Thoracic aorta (tissue), 2 donors: ENCODE data around the gene ITPR2. TPM values are rescaled to one million over a fixed set of nuclear protein-coding genes. Genes with fewer than 3 reads are reported as not detected.

Experiments used
- ATAC-seq: fragments of 150-250 bp; one replicate; pipeline ENCODE4 v1.8.0; 2017; ENCODE audit warnings: low read depth; ENCODE audit not compliant: insufficient number of reproducible peaks, low FRiP score
- DNase-seq: peaks from one replicate; pipeline ENCODE4 v3.0.0-alpha.2; 2020; ENCODE audit warnings: low spot score
- H3K27ac ChIP-seq, 2 donors: fragments of 200-600 bp; sonication (generic); 1 replicate in 1 of 2; 2 replicates in 1 of 2; pipeline ENCODE4 v1.5.1; 2016; ENCODE audit warnings: mild to moderate bottlenecking in 2 of 2, moderate library complexity in 2 of 2
- H3K27me3 ChIP-seq: fragments of 200-600 bp; sonication (generic); replicated peaks from 2 replicates; pipeline ENCODE4 v1.6.0; 2016; ENCODE audit warnings: mild to moderate bottlenecking; ENCODE audit not compliant: insufficient read depth
- H3K36me3 ChIP-seq: fragments of 200-600 bp; sonication (generic); one replicate; pipeline ENCODE4 v1.5.1; 2016
- H3K4me1 ChIP-seq, 2 donors: fragments of 200-600 bp; sonication (generic); 1 replicate in 1 of 2; 2 replicates in 1 of 2; pipeline versions ENCODE4 v1.5.1 to v1.6.0; 2016; ENCODE audit warnings: low read depth in 2 of 2, mild to moderate bottlenecking in 1 of 2; ENCODE audit not compliant: control insufficient read depth in 1 of 2
- H3K4me3 ChIP-seq: fragments of 200-600 bp; sonication (generic); 2 replicates; pipeline ENCODE4 v1.5.1; 2016; ENCODE audit warnings: mild to moderate bottlenecking
- H3K9me3 ChIP-seq: fragments of 200-600 bp; sonication (generic); 2 replicates; pipeline ENCODE4 v1.5.1; 2016
- CTCF ChIP-seq: fragments of 200-600 bp; sonication (generic); IDR thresholded peaks from one replicate; pipeline ENCODE4 v1.5.1; 2019; ENCODE audit warnings: antibody characterized with exemption
- total RNA-seq, 2 donors: library from RNA; depleted of rRNA; stranded (reverse); fragments of >200 nt; gene quantifications; one replicate each; pipeline versions ENCODE4 v1.1.0 to v1.2.3, GENCODE V29; 2016

The ITPR2 gene
- total RNA-seq, 2 donors from 2014 or later = 28.3 to 86.3 TPM

- Histone ChIP-seq H3K27me3 (no peaks in the 10 kb centered on the region), H3K4me3 (no peak overlapping the region), H3K36me3 (no peaks in the 10 kb centered on the region), H3K4me1 (peaks cover 10 to 18% of the 10 kb centered on the region in 2 donors), H3K9me3 (no peaks in the 10 kb centered on the region), H3K27ac (no peak overlapping the region)
- TF ChIP-seq CTCF = no peak
- ATAC-seq (no peak), DNase-seq (no peak)
Measured at GRCh38 chr12:26295001-26295400, 538.0 kb downstream of the ITPR2 start.

DNA sequence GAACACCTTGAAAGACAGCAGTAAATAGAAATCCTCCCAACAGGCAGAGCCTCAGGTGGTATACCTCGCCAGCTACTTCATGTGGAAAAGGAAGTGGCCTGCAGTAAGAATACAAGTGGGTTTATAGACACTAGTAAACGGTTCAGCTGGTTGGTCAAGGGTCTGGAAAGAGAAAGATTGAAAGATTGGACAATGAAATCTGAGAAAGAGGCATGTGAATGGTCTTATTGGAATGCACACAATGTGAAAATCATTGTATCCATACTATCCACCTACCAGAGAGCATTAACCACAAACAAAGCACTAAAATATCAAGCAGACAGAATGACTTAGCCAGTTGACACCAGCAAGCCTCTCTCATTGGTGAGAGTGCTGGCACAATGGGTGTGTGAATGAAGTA, 539.4 kb downstream of the ITPR2 start:
- no peaks in the 10 kb centered on the region for H3K27me3 ChIP-seq
- H3K4me1 ChIP-seq = peaks cover 9% of the 10 kb centered on the region in 2 donors
- no peak for TF ChIP-seq CTCF
- ATAC-seq (no peak), DNase-seq (no peak)
- no peaks in the 10 kb centered on the region for H3K9me3 ChIP-seq
- H3K36me3 ChIP-seq = no peaks in the 10 kb centered on the region
- H3K4me3 ChIP-seq = no peak overlapping the region
- H3K27ac ChIP-seq = no peak overlapping the region

- Histone ChIP-seq H3K27me3 (no peaks in the 10 kb centered on the region), H3K27ac (no peak overlapping the region), H3K4me1 (peaks cover 8 to 9% of the 10 kb centered on the region in 2 donors), H3K4me3 (no peak overlapping the region), H3K9me3 (no peaks in the 10 kb centered on the region), H3K36me3 (no peaks in the 10 kb centered on the region)
- ATAC-seq = no peak
- DNase-seq = no peak
- no peak for TF ChIP-seq CTCF
Measured at GRCh38 chr12:26292596-26292995, 540.4 kb downstream of the ITPR2 start.

- ATAC-seq (no peak), DNase-seq (no peak)
- no peak for TF ChIP-seq CTCF
Measured at GRCh38 chr12:26290565-26290964, 542.4 kb downstream of the ITPR2 start.

DNA sequence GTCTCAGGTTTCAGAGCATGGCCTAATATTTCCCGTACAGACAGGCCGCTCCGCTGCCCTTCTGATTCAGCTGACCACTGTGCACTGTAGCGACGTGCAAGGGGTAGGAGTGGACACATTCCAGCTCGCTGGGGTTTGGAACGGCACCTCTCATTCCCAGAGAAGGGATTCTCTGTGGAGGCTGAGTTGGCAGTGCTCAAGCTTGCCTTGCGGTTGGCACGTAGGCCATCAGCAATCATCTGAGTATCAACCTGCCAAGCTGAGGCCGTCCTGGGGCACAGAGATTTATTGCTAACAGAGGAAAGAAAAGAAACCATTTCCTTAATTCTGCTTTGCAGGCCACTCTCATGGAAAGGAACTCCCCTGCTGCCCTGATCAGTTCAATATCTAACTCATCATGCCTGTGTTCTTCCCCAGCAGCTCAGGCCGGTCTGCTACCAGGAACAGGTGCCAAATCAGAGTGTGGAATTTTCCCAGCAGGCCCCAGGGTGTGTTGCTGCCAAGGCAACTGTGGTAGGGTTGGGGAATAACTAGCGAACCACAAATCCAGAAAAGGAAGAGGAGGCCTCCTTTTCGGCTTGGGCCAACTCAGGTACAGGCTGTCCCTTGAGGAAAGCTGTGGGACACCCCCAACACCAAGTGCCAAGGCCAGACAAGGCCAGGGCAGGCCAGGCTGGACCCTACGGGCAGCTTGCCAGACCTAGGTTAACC, 545.2 kb downstream of the ITPR2 start:
- H3K27ac ChIP-seq = peak overlapping the region; percentile 83 to 91

More at GRCh38 chr12:26290565-26290964, 542.4 kb downstream of the ITPR2 start:
- no peaks in the 10 kb centered on the region for H3K36me3 ChIP-seq
- H3K27me3 ChIP-seq = no peaks in the 10 kb centered on the region
- peaks cover 17 to 23% of the 10 kb centered on the region in 2 donors for H3K4me1 ChIP-seq
- no peak overlapping the region for H3K27ac ChIP-seq
- no peaks in the 10 kb centered on the region for H3K9me3 ChIP-seq
- H3K4me3 ChIP-seq = no peak overlapping the region

More for the DNA sequence above, 545.2 kb downstream of the ITPR2 start:
- DNase-seq (no peak), ATAC-seq (peak; percentile 59)
- Histone ChIP-seq H3K4me3 (peak overlapping the region; percentile 43), H3K4me1 (peaks cover 17 to 23% of the 10 kb centered on the region in 2 donors), H3K27me3 (no peaks in the 10 kb centered on the region), H3K9me3 (no peaks in the 10 kb centered on the region), H3K36me3 (no peaks in the 10 kb centered on the region)
- no peak for TF ChIP-seq CTCF

Other genes with a start within 250 kb of the ITPR2 start
- gene INTS13, start 104.8 kb upstream of the ITPR2 start, total RNA-seq = 10 to 100 TPM in 1 of 2 donors, 1 to 10 TPM in 1; 5.7 to 15.0 TPM
- 100 to 1,000 TPM in 1 of 2 donors, 10 to 100 TPM in 1; 79.6 to 123 TPM for gene FGFR1OP2, start 105.3 kb upstream of the ITPR2 start, total RNA-seq
- 100 to 1,000 TPM; 112 to 128 TPM for gene TM7SF3, start 181.2 kb upstream of the ITPR2 start, total RNA-seq
- 10 to 100 TPM; 30.1 to 49.0 TPM for gene MED21, start 189.4 kb upstream of the ITPR2 start, total RNA-seq
- gene C12orf71, start 249.4 kb upstream of the ITPR2 start, total RNA-seq = not detected